ENCODE measurements around the gene ACTR6.

ACTR6 gene

GRCh38 chr12:100234166-100234565, 33.6 kb downstream of the ACTR6 start:
- peak; percentile 16; the same call in 2 of the 3 replicates for ATAC-seq
- TF ChIP-seq ARNTL (CRISPR knock-in tag; IDR thresholded peaks at IDR 0.05; ENCODE audit: borderline replicate concordance, low read depth) (no peak), POU6F1 (CRISPR knock-in tag; IDR thresholded peaks at IDR 0.05; ENCODE audit: borderline replicate concordance, low read depth) (no peak), CSDC2 (CRISPR knock-in tag; IDR thresholded peaks at IDR 0.05) (no peak), ISL1 (CRISPR knock-in tag; IDR thresholded peaks at IDR 0.05) (no peak), GLIS3 (CRISPR knock-in tag; IDR thresholded peaks at IDR 0.05) (no peak), ZNF8 (CRISPR knock-in tag; IDR thresholded peaks at IDR 0.05) (no peak), PPARA (CRISPR knock-in tag; IDR thresholded peaks at IDR 0.05; ENCODE audit: borderline replicate concordance) (no peak), ZNF70 (CRISPR knock-in tag; IDR thresholded peaks at IDR 0.05) (no peak), TCF4 (CRISPR knock-in tag; IDR thresholded peaks at IDR 0.05; ENCODE audit: borderline replicate concordance) (no peak), RARB (CRISPR knock-in tag; IDR thresholded peaks at IDR 0.05) (no peak), ZC3H10 (CRISPR knock-in tag; IDR thresholded peaks at IDR 0.05) (no peak), BACH2 (CRISPR knock-in tag; IDR thresholded peaks at IDR 0.05; ENCODE audit: borderline replicate concordance) (no peak), ESRRG (CRISPR knock-in tag; IDR thresholded peaks at IDR 0.05) (no peak)
- TF ChIP-seq, protein P1, sequence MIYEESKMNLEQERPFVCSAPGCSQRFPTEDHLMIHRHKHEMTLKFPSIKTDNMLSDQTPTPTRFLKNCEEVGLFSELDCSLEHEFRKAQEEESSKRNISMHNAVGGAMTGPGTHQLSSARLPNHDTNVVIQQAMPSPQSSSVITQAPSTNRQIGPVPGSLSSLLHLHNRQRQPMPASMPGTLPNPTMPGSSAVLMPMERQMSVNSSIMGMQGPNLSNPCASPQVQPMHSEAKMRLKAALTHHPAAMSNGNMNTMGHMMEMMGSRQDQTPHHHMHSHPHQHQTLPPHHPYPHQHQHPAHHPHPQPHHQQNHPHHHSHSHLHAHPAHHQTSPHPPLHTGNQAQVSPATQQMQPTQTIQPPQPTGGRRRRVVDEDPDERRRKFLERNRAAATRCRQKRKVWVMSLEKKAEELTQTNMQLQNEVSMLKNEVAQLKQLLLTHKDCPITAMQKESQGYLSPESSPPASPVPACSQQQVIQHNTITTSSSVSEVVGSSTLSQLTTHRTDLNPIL (CRISPR knock-in tag; IDR thresholded peaks at IDR 0.05; ENCODE audit: low read depth) = no peak

GRCh38 chr12:100234591-100235304, 34.1 kb downstream of the ACTR6 start:
- ATAC-seq = peak; percentile 85
- TF ChIP-seq ZC3H10 (CRISPR knock-in tag; IDR thresholded peaks at IDR 0.05) (no peak), CSDC2 (CRISPR knock-in tag; IDR thresholded peaks at IDR 0.05) (no peak), ZNF70 (CRISPR knock-in tag; IDR thresholded peaks at IDR 0.05) (no peak), RARB (CRISPR knock-in tag; IDR thresholded peaks at IDR 0.05) (no peak), PPARA (CRISPR knock-in tag; IDR thresholded peaks at IDR 0.05; ENCODE audit: borderline replicate concordance) (no peak), BACH2 (CRISPR knock-in tag; IDR thresholded peaks at IDR 0.05; ENCODE audit: borderline replicate concordance) (no peak), ISL1 (CRISPR knock-in tag; IDR thresholded peaks at IDR 0.05) (no peak), ESRRG (CRISPR knock-in tag; IDR thresholded peaks at IDR 0.05) (no peak), ARNTL (CRISPR knock-in tag; IDR thresholded peaks at IDR 0.05; ENCODE audit: borderline replicate concordance, low read depth) (no peak), OSR1 (CRISPR knock-in tag; IDR thresholded peaks at IDR 0.05) (no peak), TCF4 (CRISPR knock-in tag; IDR thresholded peaks at IDR 0.05; ENCODE audit: borderline replicate concordance) (no peak), ZFP30 (CRISPR knock-in tag; IDR thresholded peaks at IDR 0.05) (no peak), POU6F1 (CRISPR knock-in tag; IDR thresholded peaks at IDR 0.05; ENCODE audit: borderline replicate concordance, low read depth) (no peak), TOX (CRISPR knock-in tag; IDR thresholded peaks at IDR 0.05; ENCODE audit: borderline replicate concordance) (no peak), ZFP3 (CRISPR knock-in tag; IDR thresholded peaks at IDR 0.05) (no peak), ZNF565 (CRISPR knock-in tag; conservative IDR thresholded peaks at IDR 0.05; ENCODE audit: low read depth) (no peak), GLIS3 (CRISPR knock-in tag; IDR thresholded peaks at IDR 0.05) (no peak)
- TF ChIP-seq, protein P1 (CRISPR knock-in tag; IDR thresholded peaks at IDR 0.05; ENCODE audit: low read depth) = no peak

DNA sequence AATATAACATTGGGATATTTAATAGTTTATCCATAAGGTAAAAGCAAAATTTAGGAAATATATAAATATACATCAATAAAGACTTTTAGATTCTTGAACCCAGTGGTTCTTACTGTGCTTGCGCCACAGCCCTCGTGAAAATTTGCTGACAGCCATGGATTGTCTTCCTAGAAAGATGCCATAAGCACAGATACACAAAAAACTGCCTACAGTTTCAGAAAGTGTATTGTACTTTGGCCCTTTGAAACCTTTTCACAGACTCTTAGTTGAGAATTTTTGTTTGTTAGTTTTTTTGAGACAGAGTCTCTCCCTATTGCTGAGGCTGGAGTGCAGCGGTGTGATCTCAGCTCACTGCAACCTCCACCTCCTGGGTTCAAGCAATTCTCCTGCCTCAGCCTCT, 38.2 kb downstream of the ACTR6 start:
- ATAC-seq = no peak
- TF ChIP-seq ARNTL (CRISPR knock-in tag; IDR thresholded peaks at IDR 0.05; ENCODE audit: borderline replicate concordance, low read depth) (no peak), ESRRG (CRISPR knock-in tag; IDR thresholded peaks at IDR 0.05) (no peak), ZC3H10 (CRISPR knock-in tag; IDR thresholded peaks at IDR 0.05) (no peak), ZNF8 (CRISPR knock-in tag; IDR thresholded peaks at IDR 0.05) (no peak), ZFP3 (CRISPR knock-in tag; IDR thresholded peaks at IDR 0.05) (no peak), GLIS3 (CRISPR knock-in tag; IDR thresholded peaks at IDR 0.05) (no peak), ZNF565 (CRISPR knock-in tag; conservative IDR thresholded peaks at IDR 0.05; ENCODE audit: low read depth) (no peak), OSR1 (CRISPR knock-in tag; IDR thresholded peaks at IDR 0.05) (no peak), SNAI2 (CRISPR knock-in tag; IDR thresholded peaks at IDR 0.05) (no peak), CSDC2 (CRISPR knock-in tag; IDR thresholded peaks at IDR 0.05) (no peak), PPARA (CRISPR knock-in tag; IDR thresholded peaks at IDR 0.05; ENCODE audit: borderline replicate concordance) (no peak), TOX (CRISPR knock-in tag; IDR thresholded peaks at IDR 0.05; ENCODE audit: borderline replicate concordance) (no peak), POU6F1 (CRISPR knock-in tag; IDR thresholded peaks at IDR 0.05; ENCODE audit: borderline replicate concordance, low read depth) (no peak)
- TF ChIP-seq, protein P1 (CRISPR knock-in tag; IDR thresholded peaks at IDR 0.05; ENCODE audit: low read depth) = no peak
- TF ChIP-seq, protein P2, sequence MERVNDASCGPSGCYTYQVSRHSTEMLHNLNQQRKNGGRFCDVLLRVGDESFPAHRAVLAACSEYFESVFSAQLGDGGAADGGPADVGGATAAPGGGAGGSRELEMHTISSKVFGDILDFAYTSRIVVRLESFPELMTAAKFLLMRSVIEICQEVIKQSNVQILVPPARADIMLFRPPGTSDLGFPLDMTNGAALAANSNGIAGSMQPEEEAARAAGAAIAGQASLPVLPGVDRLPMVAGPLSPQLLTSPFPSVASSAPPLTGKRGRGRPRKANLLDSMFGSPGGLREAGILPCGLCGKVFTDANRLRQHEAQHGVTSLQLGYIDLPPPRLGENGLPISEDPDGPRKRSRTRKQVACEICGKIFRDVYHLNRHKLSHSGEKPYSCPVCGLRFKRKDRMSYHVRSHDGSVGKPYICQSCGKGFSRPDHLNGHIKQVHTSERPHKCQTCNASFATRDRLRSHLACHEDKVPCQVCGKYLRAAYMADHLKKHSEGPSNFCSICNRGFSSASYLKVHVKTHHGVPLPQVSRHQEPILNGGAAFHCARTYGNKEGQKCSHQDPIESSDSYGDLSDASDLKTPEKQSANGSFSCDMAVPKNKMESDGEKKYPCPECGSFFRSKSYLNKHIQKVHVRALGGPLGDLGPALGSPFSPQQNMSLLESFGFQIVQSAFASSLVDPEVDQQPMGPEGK (CRISPR knock-in tag; IDR thresholded peaks at IDR 0.05; ENCODE audit: borderline replicate concordance) = no peak
